ENCODE measurements around the gene LMF1. TPM values are rescaled to one million over a fixed set of nuclear protein-coding genes. Genes with fewer than 3 reads are reported as not detected.

The LMF1 gene
- total and polyA plus RNA-seq, 7 experiments from 2014 or later, result 10.6 to 63.1 (median 41.3) TPM

DNA sequence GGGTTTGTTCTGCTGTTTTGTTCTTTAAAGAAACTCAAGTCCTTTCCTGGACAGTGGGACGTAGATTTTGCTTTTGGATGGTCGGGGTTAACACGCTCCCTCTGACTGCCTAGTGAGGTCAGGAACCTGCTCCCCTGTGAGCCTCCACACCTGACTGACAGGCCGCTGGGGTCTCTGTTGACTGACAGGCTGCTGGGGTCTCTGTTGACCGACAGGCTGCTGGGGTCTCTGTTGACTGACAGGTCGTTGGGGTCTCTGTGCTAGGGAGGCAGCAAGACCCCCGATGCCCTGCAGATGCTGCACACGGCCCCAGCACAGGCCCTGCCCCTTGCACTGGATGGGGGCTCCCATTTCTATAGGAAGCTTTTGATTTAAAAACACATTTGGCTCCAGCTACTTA is 33.5 kb downstream of the LMF1 start:
- ChIA-PET CTCF (no interaction called here), POLR2A (no interaction called here)
- H3K27me3 ChIP-seq (ENCODE audit: control insufficient read depth in 2 of 2, insufficient read depth in 2 of 2, low read length in 2 of 2), result no peaks in the 10 kb centered on the region
- Mint-ChIP-seq H3K27ac (no peak overlapping the region), H3K4me1 (peaks cover 0 to 8% (median 0%) of the 10 kb centered on the region in 7 donors), H3K27me3 (no peaks in the 10 kb centered on the region), H3K9me3 (peaks cover 0 to 17% (median 9%) of the 10 kb centered on the region in 11 donors), H3K36me3 (peaks cover 7 to 57% (median 19%) of the 10 kb centered on the region in 5 donors), H3K4me3 (no peak overlapping the region)
- H3K27ac ChIP-seq (ENCODE audit: low read depth, low read length), result no peak overlapping the region
- H3K9me3 ChIP-seq (ENCODE audit: control insufficient read depth in 2 of 3, low read length in 3 of 3), result peaks cover 0 to 11% (median 0%) of the 10 kb centered on the region in 3 experiments
- no peaks in the 10 kb centered on the region for H3K4me1 ChIP-seq (ENCODE audit: control insufficient read depth in 2 of 2, insufficient read depth in 2 of 2, low read length in 2 of 2)
- peaks cover 0 to 41% (median 0%) of the 10 kb centered on the region in 3 experiments for H3K36me3 ChIP-seq (ENCODE audit: control insufficient read depth in 2 of 3, insufficient read depth in 3 of 3, low read length in 3 of 3)
- no peak for DNase-seq
- intact Hi-C loops (cut with micrococcal nuclease), result no loop called here
- no peak for ATAC-seq
- no peak overlapping the region for H3K4me3 ChIP-seq (ENCODE audit: low read length)

DNA sequence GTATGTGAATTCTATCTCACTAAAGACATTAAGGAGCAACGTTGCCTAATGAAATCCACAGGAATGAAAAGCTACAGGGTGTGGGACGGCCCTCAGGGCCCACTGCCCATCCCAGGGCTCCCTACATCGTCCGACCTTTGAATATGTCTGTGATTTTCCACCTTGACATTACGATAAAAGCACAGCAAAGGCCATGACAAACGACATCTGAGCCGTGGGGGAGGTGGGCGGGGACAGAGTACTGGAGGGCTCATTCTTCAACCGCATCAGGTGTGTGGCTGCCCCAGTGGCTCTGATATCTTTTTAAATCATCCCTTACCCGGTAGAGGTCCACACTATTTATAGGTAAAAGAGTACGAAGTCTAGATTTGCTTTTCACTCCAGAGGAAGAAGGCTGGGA is 35.1 kb downstream of the LMF1 start:
- intact Hi-C loops (cut with micrococcal nuclease), result no loop called here
- CTCF ChIA-PET, result no interaction called here
- POLR2A ChIA-PET, result no interaction called here
- Mint-ChIP-seq H3K9me3 (peaks cover 0 to 2% (median 0%) of the 10 kb centered on the region in 11 donors), H3K27me3 (no peaks in the 10 kb centered on the region), H3K36me3 (peaks cover 2 to 49% (median 10%) of the 10 kb centered on the region in 5 donors), H3K27ac (peak overlapping the region in 1 of 9 donors; percentile 9), H3K4me3 (no peak overlapping the region), H3K4me1 (peaks cover 0 to 8% (median 0%) of the 10 kb centered on the region in 7 donors)
- ATAC-seq, result no peak
- Histone ChIP-seq H3K27ac (ENCODE audit: low read depth, low read length) (no peak overlapping the region), H3K4me3 (ENCODE audit: low read length) (no peak overlapping the region), H3K4me1 (ENCODE audit: control insufficient read depth in 2 of 2, insufficient read depth in 2 of 2, low read length in 2 of 2) (no peaks in the 10 kb centered on the region), H3K9me3 (ENCODE audit: control insufficient read depth in 2 of 3, low read length in 3 of 3) (no peaks in the 10 kb centered on the region), H3K27me3 (ENCODE audit: control insufficient read depth in 2 of 2, insufficient read depth in 2 of 2, low read length in 2 of 2) (no peaks in the 10 kb centered on the region), H3K36me3 (ENCODE audit: control insufficient read depth in 2 of 3, insufficient read depth in 3 of 3, low read length in 3 of 3) (peaks cover 0 to 36% (median 0%) of the 10 kb centered on the region in 3 experiments)
- DNase-seq, result no peak

DNA sequence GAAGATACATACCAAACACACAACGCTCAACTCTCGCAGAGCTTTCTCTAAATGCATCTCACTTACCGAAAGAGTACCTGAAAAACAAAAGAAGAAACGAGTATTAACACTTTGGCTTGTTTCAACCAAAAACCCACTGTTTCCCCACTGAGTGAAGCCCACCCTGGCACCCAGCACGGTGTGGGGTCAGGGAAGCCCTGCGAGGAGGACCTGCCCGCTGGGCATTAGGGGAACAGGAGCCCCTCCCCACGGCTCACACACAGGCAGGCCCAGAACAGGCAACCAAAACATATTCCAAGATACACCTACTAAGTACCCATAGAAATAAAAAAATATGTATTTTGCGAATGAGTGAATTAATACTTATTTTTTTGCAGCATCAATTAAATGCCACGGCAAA is 36.6 kb downstream of the LMF1 start:
- Histone ChIP-seq H3K27me3 (ENCODE audit: control insufficient read depth in 2 of 2, insufficient read depth in 2 of 2, low read length in 2 of 2) (no peaks in the 10 kb centered on the region), H3K27ac (ENCODE audit: low read depth, low read length) (no peak overlapping the region), H3K4me1 (ENCODE audit: control insufficient read depth in 2 of 2, insufficient read depth in 2 of 2, low read length in 2 of 2) (no peaks in the 10 kb centered on the region), H3K4me3 (ENCODE audit: low read length) (no peak overlapping the region), H3K9me3 (ENCODE audit: control insufficient read depth in 2 of 3, low read length in 3 of 3) (no peaks in the 10 kb centered on the region), H3K36me3 (ENCODE audit: control insufficient read depth in 2 of 3, insufficient read depth in 3 of 3, low read length in 3 of 3) (peaks cover 0 to 38% (median 0%) of the 10 kb centered on the region in 3 experiments)
- H3K4me1 Mint-ChIP-seq, result peaks cover 0 to 4% (median 0%) of the 10 kb centered on the region in 7 donors
- ATAC-seq (no peak), DNase-seq (no peak)
- peaks cover 2 to 46% (median 9%) of the 10 kb centered on the region in 5 donors for H3K36me3 Mint-ChIP-seq
- ChIA-PET POLR2A (no interaction called here), CTCF (no interaction called here)
- intact Hi-C loops (cut with micrococcal nuclease), result no loop called here
- H3K27ac Mint-ChIP-seq, result no peak overlapping the region
- no peaks in the 10 kb centered on the region for H3K27me3 Mint-ChIP-seq
- no peak overlapping the region for H3K4me3 Mint-ChIP-seq
- no peaks in the 10 kb centered on the region for H3K9me3 Mint-ChIP-seq

DNA sequence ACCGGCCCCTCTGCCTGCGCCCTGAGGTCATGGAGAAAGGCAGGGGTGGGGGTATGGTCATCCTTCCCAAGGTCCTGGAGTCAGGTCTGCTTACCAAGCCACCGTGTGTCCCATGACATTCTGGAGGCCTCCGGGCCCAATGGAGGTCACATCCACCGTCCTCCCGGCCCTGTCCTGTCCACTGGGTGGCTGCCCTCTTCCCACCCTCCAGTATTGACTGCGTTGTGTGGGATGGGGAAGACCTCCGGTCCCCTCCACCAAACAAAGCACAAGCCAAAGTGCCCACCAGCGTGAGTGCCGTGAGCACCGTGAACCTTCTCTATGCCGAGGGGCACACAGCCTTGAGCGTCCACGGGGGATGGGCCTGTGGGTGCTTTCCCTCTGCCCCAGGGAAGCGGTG is 37.2 kb downstream of the LMF1 start:
- Mint-ChIP-seq H3K4me3 (no peak overlapping the region), H3K4me1 (peaks cover 0 to 4% (median 0%) of the 10 kb centered on the region in 7 donors), H3K9me3 (no peaks in the 10 kb centered on the region), H3K27ac (no peak overlapping the region), H3K27me3 (no peaks in the 10 kb centered on the region), H3K36me3 (peaks cover 2 to 41% (median 9%) of the 10 kb centered on the region in 5 donors)
- ChIA-PET POLR2A (no interaction called here), CTCF (no interaction called here)
- no peaks in the 10 kb centered on the region for H3K27me3 ChIP-seq (ENCODE audit: control insufficient read depth in 2 of 2, insufficient read depth in 2 of 2, low read length in 2 of 2)
- H3K4me1 ChIP-seq (ENCODE audit: control insufficient read depth in 2 of 2, insufficient read depth in 2 of 2, low read length in 2 of 2), result no peaks in the 10 kb centered on the region
- ATAC-seq, result no peak
- H3K4me3 ChIP-seq (ENCODE audit: low read length), result no peak overlapping the region
- no peak for DNase-seq
- peaks cover 0 to 40% (median 0%) of the 10 kb centered on the region in 3 experiments for H3K36me3 ChIP-seq (ENCODE audit: control insufficient read depth in 2 of 3, insufficient read depth in 3 of 3, low read length in 3 of 3)
- intact Hi-C loops (cut with micrococcal nuclease), result no loop called here
- H3K9me3 ChIP-seq (ENCODE audit: control insufficient read depth in 2 of 3, low read length in 3 of 3), result no peaks in the 10 kb centered on the region
- no peak overlapping the region for H3K27ac ChIP-seq (ENCODE audit: low read depth, low read length)

DNA sequence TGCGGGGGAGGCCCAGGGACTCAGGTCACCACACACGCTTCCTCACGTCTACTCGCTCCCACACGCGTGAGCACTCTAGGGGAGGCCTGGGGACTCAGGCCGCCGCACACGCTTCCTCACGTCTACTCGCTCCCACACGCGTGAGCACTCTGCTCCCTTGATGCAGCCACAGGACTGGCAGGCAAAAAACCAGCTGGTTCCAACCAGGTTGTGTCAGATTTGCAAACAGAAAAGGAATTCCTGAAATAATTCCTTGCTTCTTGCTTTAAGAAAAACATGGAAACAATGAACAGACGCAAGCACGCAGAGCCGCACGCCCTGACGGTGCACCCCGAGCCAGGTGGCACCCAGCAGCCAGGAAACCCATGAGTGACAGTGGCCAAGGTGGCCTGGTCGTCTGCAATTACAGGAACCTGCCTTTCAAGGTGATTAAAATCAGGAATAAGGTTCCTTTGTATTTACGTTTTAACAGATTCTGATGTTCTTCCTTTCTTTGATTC is 37.9 kb downstream of the LMF1 start:
- H3K36me3 Mint-ChIP-seq, result peaks cover 0 to 42% (median 9%) of the 10 kb centered on the region in 5 donors
- peaks cover 0 to 4% (median 0%) of the 10 kb centered on the region in 7 donors for H3K4me1 Mint-ChIP-seq
- no peaks in the 10 kb centered on the region for H3K9me3 Mint-ChIP-seq
- no peak for DNase-seq
- intact Hi-C loops (cut with micrococcal nuclease), result no loop called here
- no peak overlapping the region for H3K4me3 Mint-ChIP-seq
- Histone ChIP-seq H3K4me1 (ENCODE audit: control insufficient read depth in 2 of 2, insufficient read depth in 2 of 2, low read length in 2 of 2) (no peaks in the 10 kb centered on the region), H3K27me3 (ENCODE audit: control insufficient read depth in 2 of 2, insufficient read depth in 2 of 2, low read length in 2 of 2) (no peaks in the 10 kb centered on the region), H3K4me3 (ENCODE audit: low read length) (no peak overlapping the region), H3K9me3 (ENCODE audit: control insufficient read depth in 2 of 3, low read length in 3 of 3) (no peaks in the 10 kb centered on the region), H3K27ac (ENCODE audit: low read depth, low read length) (no peak overlapping the region), H3K36me3 (ENCODE audit: control insufficient read depth in 2 of 3, insufficient read depth in 3 of 3, low read length in 3 of 3) (peaks cover 0 to 40% (median 0%) of the 10 kb centered on the region in 3 experiments)
- H3K27ac Mint-ChIP-seq, result no peak overlapping the region
- ChIA-PET CTCF (no interaction called here), POLR2A (no interaction called here)
- no peak for ATAC-seq
- no peaks in the 10 kb centered on the region for H3K27me3 Mint-ChIP-seq

DNA sequence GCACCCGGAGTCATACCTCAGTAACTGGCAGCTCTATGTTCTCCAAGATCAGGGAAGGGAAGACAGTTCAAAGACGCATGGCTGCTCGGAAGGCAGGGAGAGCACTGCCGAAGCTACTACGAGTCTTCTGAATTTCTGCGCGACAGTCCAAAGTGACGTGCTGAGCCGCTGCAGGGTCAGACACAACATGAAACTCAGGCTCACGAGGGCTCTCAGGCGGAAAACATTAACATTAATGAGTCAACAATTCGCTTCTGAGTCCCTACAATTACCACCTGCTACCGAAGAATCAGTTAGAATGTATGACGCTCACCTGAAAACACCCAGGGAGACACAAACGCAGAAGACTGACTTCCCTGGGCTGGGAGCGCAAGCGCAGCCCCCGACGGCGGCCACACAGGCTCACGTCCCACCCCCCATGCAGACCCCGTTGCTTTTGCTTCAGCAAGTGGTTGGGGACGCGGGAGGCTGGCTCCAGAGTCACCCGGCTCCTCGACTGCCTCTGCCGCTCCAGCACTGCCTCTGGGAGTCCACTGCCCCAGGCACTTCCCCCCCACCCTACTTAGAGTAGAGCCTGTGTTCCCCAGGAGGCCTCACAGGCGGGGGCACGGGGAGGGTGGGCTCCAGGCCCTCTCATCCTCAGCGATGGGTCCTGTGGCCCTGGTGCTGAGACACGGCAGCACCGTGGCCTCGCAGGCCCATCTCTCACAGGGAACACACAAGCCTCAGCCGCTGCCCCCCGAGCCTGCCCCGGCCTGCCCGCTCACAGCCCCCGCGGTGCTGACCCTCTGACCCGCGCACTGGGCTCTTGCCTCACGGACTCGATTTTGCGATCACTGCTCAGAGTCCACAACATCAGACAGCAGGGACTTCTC is 38.9 kb downstream of the LMF1 start:
- no peak for ATAC-seq
- peaks cover 0 to 41% (median 9%) of the 10 kb centered on the region in 5 donors for H3K36me3 Mint-ChIP-seq
- Histone ChIP-seq H3K4me1 (ENCODE audit: control insufficient read depth in 2 of 2, insufficient read depth in 2 of 2, low read length in 2 of 2) (no peaks in the 10 kb centered on the region), H3K27me3 (ENCODE audit: control insufficient read depth in 2 of 2, insufficient read depth in 2 of 2, low read length in 2 of 2) (no peaks in the 10 kb centered on the region), H3K27ac (ENCODE audit: low read depth, low read length) (no peak overlapping the region), H3K9me3 (ENCODE audit: control insufficient read depth in 2 of 3, low read length in 3 of 3) (peaks cover 0 to 1% (median 0%) of the 10 kb centered on the region in 3 experiments), H3K36me3 (ENCODE audit: control insufficient read depth in 2 of 3, insufficient read depth in 3 of 3, low read length in 3 of 3) (peaks cover 0 to 44% (median 0%) of the 10 kb centered on the region in 3 experiments), H3K4me3 (ENCODE audit: low read length) (no peak overlapping the region)
- H3K4me3 Mint-ChIP-seq, result no peak overlapping the region
- H3K27me3 Mint-ChIP-seq, result no peaks in the 10 kb centered on the region
- no peak overlapping the region for H3K27ac Mint-ChIP-seq
- no peaks in the 10 kb centered on the region for H3K9me3 Mint-ChIP-seq
- CTCF ChIA-PET, result no interaction called here
- POLR2A ChIA-PET, result no interaction called here
- intact Hi-C loops (cut with micrococcal nuclease), result no loop called here
- peaks cover 0 to 4% (median 0%) of the 10 kb centered on the region in 7 donors for H3K4me1 Mint-ChIP-seq
- DNase-seq, result no peak

Data from naive thymus-derived CD4-positive, alpha-beta T cell (primary cell).